OCI-LY1 (cell line): Measurements from ENCODE around the gene UBE2S.

Experiments used
- EZH2 ChIP-seq: fragments of 200-600 bp; sonication (generic), shearing (Covaris generic); IDR thresholded peaks from 2 replicates; pipeline ENCODE4 v1.8.0; 2017; ENCODE audit warnings: borderline replicate concordance, mixed run types, mild to moderate bottlenecking, antibody characterized with exemption, low read length, moderate library complexity, mixed read lengths
- TF ChIP-seq, protein P1 (sequence below): fragments of 200-600 bp; sonication (generic), shearing (Covaris generic); IDR thresholded peaks from 2 replicates; pipeline ENCODE4 v1.5.1; 2017; ENCODE audit warnings: mild to moderate bottlenecking, antibody characterized with exemption, low read length, moderate library complexity, mixed read lengths

DNA sequence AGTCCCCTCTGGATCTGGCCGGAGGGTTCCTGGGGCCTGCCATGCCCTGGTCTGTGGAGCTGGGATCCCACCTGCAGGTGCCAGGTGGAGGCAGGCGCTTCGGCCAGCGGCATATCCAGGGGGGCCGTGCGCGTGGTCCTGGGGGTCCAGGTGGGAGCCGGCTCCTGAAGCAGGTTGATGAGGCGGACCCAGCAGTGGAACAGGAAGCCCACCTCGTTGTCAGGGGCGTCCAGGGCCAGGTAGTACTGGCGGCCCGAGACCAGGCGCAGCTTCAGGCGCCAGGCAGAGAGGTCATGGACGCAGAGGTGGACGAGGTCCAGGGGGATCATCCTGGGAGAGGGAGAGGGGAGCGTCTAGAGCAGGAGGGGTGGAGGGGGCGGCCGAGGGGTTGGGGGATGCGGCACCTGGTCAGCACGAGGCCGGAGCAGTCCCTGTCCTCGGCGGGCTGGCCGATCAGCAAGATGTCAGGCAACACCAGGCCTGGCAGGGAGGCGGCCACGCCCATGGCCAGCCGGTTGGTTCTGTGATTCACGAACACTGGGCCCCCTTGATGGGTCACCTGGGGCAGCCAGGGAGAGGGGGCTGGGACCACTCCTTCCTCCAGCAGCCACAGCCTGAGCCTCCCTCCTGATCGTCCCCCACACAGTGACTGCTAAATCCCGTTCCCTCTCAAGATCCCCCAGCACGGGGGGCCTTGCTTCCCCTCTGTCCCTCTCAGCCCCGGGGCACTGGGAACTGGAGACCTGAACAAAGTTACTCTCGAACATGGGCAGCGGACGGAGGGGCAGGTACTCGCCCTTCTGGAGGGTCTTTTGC is 45.2 kb downstream of the UBE2S start:
- TF ChIP-seq, protein P1, sequence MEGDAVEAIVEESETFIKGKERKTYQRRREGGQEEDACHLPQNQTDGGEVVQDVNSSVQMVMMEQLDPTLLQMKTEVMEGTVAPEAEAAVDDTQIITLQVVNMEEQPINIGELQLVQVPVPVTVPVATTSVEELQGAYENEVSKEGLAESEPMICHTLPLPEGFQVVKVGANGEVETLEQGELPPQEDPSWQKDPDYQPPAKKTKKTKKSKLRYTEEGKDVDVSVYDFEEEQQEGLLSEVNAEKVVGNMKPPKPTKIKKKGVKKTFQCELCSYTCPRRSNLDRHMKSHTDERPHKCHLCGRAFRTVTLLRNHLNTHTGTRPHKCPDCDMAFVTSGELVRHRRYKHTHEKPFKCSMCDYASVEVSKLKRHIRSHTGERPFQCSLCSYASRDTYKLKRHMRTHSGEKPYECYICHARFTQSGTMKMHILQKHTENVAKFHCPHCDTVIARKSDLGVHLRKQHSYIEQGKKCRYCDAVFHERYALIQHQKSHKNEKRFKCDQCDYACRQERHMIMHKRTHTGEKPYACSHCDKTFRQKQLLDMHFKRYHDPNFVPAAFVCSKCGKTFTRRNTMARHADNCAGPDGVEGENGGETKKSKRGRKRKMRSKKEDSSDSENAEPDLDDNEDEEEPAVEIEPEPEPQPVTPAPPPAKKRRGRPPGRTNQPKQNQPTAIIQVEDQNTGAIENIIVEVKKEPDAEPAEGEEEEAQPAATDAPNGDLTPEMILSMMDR = no peak
- TF ChIP-seq EZH2 = no peak
